Right lobe of liver (tissue), 4 donors: ENCODE data around the gene GABARAPL1.

Experiments
- CTCF ChIP-seq, 4 donors: fragments of 200-600 bp in 3 of 4; fragments of 450-650 bp in 1 of 4; IDR thresholded peaks; one replicate each; pipeline versions ENCODE4 v1.5.1 to v1.8.0; 2016 to 2022; ENCODE audit warnings: antibody characterized with exemption in 4 of 4, mild to moderate bottlenecking in 2 of 4
- POLR2A ChIP-seq: fragments of 450-650 bp; IDR thresholded peaks from one replicate; pipeline ENCODE4 v1.6.1; 2017; ENCODE audit warnings: antibody characterized with exemption, mild to moderate bottlenecking
- donor health status: DM: no; HTN: no; CAD: no.
- donor health status: DM: no; HTN: no; CAD: no.
- donor health status: DM: no; HTN: yes; CAD: no.

- TF ChIP-seq POLR2A (no peak), CTCF (IDR thresholded peaks at IDR 0.05) (no peak)
Measured at GRCh38 chr12:10171973-10172728, 40.5 kb upstream of the GABARAPL1 start, which contains the start of gene OLR1.
